Stimulated activated CD8-positive, alpha-beta memory T cell treated with anti-CD3 and anti-CD28 coated beads, Interleukin-7, amount 100 ng/mL, for 1 hour (primary cell): ENCODE results near the gene NECTIN2.
"Not testable (repeated sequence)": the region's sequence is repeated elsewhere in the genome, so short reads cannot be mapped to it uniquely, and the experiment has no call there.

Source experiments
- DNase-seq, 2 donors: peaks; one replicate each; pipeline ENCODE4 v3.0.0-alpha.2; 2020; ENCODE audit warnings: low read depth in 2 of 2

The NECTIN2 gene

DNA sequence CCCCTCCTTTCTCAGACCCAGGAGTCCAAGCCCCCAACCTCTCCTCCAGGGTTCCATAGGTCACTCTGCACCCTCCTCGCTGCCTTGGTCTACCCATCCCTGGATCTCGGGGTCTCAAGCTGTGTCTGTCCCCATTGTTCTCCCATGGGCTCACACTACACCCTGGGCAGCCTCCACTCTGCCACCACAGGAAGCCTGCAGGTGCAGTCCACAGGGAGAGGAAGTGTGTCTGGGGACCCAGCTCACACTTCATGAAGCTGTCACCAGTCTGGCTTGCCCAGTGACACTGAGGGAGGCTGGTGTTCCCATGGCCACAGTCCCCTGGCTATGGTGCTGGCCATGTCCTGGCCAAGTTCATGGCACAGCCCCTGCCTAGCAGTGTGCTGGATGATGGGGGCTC lies 5.3 kb downstream of the NECTIN2 start:
- DNase-seq = no peak

- no peak for DNase-seq
Observed at GRCh38 chr19:44855606-44856005, 9.5 kb downstream of the NECTIN2 start.

DNA sequence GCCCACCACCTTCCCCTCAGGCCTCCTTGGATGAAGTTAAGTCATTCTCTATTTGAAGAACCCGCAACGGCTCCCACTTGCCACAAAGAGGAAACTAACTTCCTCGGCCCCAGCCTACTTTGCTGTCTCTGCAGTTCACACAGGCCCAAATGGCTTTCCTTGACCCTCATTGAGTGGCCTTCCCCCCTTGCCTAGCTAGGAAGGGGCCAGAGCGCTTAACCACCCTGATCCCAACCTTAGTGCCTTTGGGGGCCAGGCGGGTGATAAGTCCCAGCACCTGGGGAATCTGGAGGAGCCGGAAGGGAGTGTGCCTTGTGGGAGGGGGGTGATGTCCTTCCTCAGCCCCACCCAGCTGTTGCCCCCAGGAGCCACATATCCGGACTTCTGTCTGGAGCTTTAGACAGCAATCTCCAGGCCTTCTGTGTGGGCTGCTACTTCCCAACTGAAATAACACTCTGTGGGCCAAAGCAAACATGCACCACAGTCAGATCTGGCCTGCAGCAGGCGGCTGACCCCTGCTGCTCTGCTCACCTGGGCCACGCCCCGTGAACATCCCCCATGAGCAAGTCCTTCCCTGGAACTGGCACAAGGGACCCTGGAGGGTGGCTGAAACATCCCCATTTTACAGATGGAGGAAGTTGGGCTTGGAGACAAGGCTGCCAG lies 10.5 kb downstream of the NECTIN2 start:
- no peak for DNase-seq

GRCh38 chr19:44857837-44858236 lies 11.7 kb downstream of the NECTIN2 start:
- DNase-seq = no peak

DNA sequence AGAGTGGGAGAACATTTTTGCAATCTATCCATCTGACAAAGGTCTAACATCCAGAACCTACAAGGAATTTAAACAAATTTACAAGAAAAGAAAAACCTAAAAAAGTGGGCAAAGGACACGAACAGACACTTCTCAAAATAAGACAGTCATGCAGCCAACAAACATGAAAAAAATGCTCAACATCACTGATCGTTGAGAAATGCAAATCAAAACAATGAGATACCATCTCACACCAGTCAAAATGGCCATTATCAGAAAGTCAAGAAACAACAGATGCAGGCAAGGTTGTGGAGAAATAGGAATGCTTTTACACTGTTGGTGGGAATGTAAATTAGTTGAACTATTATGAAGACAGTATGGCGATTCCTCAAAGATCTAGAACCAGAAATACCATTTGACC lies 15.5 kb downstream of the NECTIN2 start:
- DNase-seq = not testable (repeated sequence)

- no peak for DNase-seq
Observed at GRCh38 chr19:44863990-44864389, 17.9 kb downstream of the NECTIN2 start.

DNA sequence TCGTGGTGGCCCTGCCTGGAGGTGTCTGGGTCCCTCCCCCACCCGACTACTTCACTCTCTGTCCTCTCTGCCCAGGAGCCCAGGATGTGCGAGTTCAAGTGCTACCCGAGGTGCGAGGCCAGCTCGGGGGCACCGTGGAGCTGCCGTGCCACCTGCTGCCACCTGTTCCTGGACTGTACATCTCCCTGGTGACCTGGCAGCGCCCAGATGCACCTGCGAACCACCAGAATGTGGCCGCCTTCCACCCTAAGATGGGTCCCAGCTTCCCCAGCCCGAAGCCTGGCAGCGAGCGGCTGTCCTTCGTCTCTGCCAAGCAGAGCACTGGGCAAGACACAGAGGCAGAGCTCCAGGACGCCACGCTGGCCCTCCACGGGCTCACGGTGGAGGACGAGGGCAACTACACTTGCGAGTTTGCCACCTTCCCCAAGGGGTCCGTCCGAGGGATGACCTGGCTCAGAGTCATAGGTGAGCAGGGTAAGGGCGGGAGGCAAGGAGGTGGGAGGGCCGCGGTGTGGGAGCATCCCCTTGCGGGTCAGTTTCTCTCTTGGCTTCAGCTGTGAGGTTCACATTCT lies 19.2 kb downstream of the NECTIN2 start:
- no peak for DNase-seq

- DNase-seq = no peak
Observed at GRCh38 chr19:44866664-44867063, 20.6 kb downstream of the NECTIN2 start.

DNA sequence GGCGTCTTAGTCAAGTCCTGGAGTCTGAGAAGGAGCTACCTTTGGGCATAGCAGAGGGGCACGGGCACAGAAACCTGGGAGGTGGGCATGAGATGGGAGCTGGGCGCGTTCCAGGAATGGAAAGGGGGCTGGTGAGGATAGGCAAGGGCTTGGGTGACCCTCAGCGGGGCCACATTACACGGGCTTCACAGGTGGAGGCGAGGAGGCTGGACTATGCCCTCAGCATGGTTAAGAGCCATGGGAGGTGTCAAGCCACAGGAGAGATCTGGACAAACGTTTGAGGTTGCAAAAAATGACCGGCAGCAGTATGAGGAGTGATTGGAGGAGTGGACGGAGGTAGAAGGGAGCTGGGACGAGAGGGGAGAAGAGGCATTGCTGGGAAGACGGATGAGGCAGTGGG lies 21.5 kb downstream of the NECTIN2 start:
- no peak for DNase-seq

GRCh38 chr19:44869733-44870470 lies 23.8 kb downstream of the NECTIN2 start:
- DNase-seq = no peak

GRCh38 chr19:44871809-44872208 lies 25.7 kb downstream of the NECTIN2 start:
- no peak for DNase-seq

- DNase-seq = no peak
Observed at GRCh38 chr19:44872661-44873060, 26.6 kb downstream of the NECTIN2 start.

DNA sequence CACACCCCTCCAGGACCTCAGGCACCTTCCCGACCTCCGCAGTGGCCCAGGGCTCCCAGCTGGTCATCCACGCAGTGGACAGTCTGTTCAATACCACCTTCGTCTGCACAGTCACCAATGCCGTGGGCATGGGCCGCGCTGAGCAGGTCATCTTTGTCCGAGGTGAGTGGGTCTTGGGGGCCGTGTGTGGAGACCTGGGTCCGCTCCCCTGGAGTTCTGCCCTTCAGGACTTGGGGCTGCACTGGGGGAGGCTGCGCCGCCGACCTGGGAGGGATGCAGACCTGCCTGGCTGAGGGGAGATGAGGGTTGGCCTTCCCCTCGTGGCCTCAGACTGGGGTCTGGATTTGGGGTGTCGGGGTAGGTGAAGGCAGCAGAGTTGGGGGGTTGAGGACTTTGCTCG lies 28.2 kb downstream of the NECTIN2 start:
- no peak for DNase-seq

- DNase-seq = no peak
Observed at GRCh38 chr19:44875666-44876451, 29.8 kb downstream of the NECTIN2 start.

- no peak for DNase-seq
Observed at GRCh38 chr19:44876930-44877535, 30.9 kb downstream of the NECTIN2 start.

DNA sequence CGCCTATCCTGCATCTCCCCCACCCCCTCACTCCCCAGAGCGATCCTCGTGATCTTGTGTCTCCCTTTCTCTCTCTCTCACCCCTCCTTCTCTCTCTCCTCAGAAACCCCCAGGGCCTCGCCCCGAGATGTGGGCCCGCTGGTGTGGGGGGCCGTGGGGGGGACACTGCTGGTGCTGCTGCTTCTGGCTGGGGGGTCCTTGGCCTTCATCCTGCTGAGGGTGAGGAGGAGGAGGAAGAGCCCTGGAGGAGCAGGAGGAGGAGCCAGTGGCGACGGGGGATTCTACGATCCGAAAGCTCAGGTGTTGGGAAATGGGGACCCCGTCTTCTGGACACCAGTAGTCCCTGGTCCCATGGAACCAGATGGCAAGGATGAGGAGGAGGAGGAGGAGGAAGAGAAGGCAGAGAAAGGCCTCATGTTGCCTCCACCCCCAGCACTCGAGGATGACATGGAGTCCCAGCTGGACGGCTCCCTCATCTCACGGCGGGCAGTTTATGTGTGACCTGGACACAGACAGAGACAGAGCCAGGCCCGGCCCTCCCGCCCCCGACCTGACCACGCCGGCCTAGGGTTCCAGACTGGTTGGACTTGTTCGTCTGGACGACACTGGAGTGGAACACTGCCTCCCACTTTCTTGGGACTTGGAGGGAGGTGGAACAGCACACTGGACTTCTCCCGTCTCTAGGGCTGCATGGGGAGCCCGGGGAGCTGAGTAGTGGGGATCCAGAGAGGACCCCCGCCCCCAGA lies 32.2 kb downstream of the NECTIN2 start:
- DNase-seq = no peak

DNA sequence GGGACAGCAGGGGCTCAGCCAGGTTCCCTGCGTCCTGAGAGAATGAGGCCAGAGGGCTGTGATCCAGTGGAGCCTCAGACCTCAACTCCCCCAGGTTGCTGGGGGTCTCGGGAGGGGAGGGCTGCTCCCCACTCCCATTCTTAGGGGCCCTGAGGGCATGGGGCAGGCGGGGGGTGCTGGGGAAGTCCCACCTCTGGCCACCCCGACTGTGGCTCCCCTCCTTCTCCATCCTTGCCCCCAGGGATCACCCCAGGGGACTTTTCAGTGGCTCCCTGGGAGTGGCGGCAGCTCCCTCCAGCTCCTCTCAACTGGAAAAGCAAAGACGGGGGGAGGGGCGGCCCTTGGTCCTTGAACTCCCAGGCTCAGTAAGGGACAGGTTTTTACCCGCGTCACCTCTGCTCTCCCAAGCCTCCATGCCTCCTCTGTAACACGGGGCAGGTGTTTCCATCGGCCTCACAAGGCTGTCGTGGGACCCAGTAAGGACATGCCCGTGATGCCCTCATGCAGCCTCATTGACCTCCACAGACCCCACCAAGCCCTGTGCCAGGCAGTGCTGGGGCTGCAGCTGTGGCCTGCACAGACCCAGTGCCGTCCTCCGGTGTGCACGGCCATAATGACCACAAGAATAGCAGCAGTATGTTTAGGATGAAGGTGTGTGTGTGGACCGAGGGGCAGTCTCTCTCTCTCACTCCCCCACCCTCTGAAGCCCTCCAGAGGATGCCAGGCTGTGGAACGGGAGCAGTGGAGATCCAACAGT lies 33.4 kb downstream of the NECTIN2 start:
- DNase-seq = no peak

DNA sequence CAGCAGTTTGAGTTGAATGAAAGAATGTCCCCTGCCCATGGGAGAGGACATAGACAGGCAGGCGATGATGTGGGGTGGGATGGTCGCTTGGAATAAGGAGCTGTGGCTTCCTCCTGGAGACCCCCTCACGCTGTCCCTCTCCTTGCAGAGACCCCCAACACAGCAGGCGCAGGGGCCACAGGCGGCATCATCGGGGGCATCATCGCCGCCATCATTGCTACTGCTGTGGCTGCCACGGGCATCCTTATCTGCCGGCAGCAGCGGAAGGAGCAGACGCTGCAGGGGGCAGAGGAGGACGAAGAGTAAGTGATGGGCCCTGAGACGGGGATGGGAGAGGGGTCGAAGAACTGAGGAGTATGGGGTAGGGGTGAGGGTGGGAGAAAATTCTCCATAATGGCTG lies 36.0 kb downstream of the NECTIN2 start:
- no peak for DNase-seq

DNA sequence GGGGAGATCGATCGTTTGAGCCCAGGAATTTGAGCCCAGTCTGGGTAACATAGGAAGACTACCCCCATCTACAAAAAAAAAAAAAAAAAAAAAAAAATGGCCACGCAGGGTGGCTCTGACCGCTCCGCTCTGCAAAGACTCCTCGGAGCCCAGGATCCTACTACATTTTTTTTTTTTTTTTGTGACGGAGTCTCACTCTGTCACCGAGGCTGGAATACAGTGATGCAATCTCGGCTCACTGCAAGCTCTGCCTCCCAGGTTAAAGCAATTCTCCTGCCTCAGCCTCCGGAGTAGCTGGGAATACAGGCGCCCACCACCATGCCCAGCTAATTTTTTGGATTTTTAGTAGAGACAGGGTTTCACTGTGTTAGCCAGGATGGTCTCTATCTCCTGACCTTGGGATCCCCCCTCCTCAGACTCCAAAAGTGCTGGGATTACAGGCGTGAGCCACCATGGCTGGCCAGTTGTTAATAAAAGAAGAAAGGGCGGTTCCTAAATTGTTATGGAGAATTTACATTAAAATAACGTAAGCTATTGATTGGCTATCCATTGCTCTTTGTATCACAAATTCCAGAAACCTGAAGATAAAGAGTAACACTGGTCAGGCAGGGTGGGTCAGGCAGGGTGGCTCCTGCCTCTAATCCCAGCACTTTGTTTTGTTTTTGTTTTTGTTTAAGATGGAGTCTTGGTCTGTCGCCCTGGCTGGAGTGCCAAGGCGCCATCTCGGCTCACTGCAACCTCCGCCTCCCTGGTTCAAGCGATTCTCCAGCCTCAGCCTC lies 36.7 kb downstream of the NECTIN2 start:
- DNase-seq = not testable (repeated sequence)

DNA sequence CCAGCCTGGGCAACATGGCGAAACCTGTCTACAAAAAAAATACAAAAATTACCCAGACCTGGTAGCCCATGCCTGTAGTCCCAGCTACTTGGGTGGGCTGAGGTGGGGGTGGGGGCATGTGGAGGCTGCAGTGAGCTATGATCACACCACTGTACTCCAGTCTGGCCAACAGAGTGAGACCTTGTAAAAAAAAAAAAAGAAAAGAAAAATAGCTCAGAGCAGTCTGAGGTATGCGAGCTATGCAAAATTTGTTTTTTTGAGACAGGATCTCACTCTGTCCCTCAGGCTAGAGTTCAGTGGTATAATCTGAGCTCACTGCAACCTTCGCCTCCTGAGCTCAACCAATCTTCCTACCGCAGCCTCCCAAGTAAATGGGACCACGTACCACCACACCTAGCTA lies 37.8 kb downstream of the NECTIN2 start:
- no peak for DNase-seq
